ENCODE data around the gene TMEM91. TPM values are rescaled to one million over a fixed set of nuclear protein-coding genes. Genes with fewer than 3 reads are reported as not detected.

The TMEM91 gene
- total and polyA plus RNA-seq, 9 of the 15 experiments (the other 6 are each of a cell fraction or from before 2014, with no cell fraction given), result 1.2 to 5.2 (median 2.7) TPM

DNA sequence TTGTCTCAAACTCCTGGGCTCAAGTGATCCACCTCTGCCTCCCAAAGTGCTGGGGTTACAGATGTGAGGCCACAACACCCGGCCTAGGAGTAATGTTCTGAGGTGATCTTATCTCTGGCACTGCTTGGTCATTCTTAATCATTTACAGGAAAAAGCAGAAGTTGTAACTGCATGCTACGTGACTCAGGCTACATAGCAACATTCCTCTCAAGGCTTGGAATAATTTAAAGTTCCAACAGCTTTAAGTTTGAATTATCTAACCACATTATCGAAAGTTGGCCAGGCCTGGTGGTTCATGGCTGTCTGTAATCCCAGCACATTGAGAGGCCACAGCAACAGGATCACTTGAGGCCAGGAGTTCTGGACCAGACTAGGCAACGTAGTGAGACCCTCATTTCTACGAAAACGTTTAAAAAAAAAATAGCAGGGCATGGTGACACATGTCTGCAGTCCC is 8.5 kb upstream of the TMEM91 start (continued):
- TF ChIP-seq, protein P1, sequence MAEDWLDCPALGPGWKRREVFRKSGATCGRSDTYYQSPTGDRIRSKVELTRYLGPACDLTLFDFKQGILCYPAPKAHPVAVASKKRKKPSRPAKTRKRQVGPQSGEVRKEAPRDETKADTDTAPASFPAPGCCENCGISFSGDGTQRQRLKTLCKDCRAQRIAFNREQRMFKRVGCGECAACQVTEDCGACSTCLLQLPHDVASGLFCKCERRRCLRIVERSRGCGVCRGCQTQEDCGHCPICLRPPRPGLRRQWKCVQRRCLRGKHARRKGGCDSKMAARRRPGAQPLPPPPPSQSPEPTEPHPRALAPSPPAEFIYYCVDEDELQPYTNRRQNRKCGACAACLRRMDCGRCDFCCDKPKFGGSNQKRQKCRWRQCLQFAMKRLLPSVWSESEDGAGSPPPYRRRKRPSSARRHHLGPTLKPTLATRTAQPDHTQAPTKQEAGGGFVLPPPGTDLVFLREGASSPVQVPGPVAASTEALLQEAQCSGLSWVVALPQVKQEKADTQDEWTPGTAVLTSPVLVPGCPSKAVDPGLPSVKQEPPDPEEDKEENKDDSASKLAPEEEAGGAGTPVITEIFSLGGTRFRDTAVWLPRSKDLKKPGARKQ (CRISPR knock-in tag; IDR thresholded peaks at IDR 0.05), result no peak
- TF ChIP-seq, protein P2, sequence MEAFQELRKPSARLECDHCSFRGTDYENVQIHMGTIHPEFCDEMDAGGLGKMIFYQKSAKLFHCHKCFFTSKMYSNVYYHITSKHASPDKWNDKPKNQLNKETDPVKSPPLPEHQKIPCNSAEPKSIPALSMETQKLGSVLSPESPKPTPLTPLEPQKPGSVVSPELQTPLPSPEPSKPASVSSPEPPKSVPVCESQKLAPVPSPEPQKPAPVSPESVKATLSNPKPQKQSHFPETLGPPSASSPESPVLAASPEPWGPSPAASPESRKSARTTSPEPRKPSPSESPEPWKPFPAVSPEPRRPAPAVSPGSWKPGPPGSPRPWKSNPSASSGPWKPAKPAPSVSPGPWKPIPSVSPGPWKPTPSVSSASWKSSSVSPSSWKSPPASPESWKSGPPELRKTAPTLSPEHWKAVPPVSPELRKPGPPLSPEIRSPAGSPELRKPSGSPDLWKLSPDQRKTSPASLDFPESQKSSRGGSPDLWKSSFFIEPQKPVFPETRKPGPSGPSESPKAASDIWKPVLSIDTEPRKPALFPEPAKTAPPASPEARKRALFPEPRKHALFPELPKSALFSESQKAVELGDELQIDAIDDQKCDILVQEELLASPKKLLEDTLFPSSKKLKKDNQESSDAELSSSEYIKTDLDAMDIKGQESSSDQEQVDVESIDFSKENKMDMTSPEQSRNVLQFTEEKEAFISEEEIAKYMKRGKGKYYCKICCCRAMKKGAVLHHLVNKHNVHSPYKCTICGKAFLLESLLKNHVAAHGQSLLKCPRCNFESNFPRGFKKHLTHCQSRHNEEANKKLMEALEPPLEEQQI (IDR thresholded peaks at IDR 0.05), result no peak
- TF ChIP-seq, protein P3, sequence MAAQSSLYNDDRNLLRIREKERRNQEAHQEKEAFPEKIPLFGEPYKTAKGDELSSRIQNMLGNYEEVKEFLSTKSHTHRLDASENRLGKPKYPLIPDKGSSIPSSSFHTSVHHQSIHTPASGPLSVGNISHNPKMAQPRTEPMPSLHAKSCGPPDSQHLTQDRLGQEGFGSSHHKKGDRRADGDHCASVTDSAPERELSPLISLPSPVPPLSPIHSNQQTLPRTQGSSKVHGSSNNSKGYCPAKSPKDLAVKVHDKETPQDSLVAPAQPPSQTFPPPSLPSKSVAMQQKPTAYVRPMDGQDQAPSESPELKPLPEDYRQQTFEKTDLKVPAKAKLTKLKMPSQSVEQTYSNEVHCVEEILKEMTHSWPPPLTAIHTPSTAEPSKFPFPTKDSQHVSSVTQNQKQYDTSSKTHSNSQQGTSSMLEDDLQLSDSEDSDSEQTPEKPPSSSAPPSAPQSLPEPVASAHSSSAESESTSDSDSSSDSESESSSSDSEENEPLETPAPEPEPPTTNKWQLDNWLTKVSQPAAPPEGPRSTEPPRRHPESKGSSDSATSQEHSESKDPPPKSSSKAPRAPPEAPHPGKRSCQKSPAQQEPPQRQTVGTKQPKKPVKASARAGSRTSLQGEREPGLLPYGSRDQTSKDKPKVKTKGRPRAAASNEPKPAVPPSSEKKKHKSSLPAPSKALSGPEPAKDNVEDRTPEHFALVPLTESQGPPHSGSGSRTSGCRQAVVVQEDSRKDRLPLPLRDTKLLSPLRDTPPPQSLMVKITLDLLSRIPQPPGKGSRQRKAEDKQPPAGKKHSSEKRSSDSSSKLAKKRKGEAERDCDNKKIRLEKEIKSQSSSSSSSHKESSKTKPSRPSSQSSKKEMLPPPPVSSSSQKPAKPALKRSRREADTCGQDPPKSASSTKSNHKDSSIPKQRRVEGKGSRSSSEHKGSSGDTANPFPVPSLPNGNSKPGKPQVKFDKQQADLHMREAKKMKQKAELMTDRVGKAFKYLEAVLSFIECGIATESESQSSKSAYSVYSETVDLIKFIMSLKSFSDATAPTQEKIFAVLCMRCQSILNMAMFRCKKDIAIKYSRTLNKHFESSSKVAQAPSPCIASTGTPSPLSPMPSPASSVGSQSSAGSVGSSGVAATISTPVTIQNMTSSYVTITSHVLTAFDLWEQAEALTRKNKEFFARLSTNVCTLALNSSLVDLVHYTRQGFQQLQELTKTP (IDR thresholded peaks at IDR 0.05; ENCODE audit: low read depth in 1 of 2, partially characterized antibody in 2 of 2), result no peak
- TF ChIP-seq NFATC3 (IDR thresholded peaks at IDR 0.05), result no peak
- TF ChIP-seq, protein P4, sequence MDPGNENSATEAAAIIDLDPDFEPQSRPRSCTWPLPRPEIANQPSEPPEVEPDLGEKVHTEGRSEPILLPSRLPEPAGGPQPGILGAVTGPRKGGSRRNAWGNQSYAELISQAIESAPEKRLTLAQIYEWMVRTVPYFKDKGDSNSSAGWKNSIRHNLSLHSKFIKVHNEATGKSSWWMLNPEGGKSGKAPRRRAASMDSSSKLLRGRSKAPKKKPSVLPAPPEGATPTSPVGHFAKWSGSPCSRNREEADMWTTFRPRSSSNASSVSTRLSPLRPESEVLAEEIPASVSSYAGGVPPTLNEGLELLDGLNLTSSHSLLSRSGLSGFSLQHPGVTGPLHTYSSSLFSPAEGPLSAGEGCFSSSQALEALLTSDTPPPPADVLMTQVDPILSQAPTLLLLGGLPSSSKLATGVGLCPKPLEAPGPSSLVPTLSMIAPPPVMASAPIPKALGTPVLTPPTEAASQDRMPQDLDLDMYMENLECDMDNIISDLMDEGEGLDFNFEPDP (CRISPR knock-in tag; IDR thresholded peaks at IDR 0.05), result no peak
- TF ChIP-seq NR3C1 (CRISPR knock-in tag; IDR thresholded peaks at IDR 0.05), result no peak
- TF ChIP-seq ZNF232 (CRISPR knock-in tag; IDR thresholded peaks at IDR 0.05), result no peak
- TF ChIP-seq ZNF311 (CRISPR knock-in tag; IDR thresholded peaks at IDR 0.05), result no peak
- TF ChIP-seq FOXJ3 (CRISPR knock-in tag; IDR thresholded peaks at IDR 0.05), result no peak
- no peak for TF ChIP-seq CBX1 (IDR thresholded peaks at IDR 0.05; ENCODE audit: low read depth)
- TF ChIP-seq, protein P5, sequence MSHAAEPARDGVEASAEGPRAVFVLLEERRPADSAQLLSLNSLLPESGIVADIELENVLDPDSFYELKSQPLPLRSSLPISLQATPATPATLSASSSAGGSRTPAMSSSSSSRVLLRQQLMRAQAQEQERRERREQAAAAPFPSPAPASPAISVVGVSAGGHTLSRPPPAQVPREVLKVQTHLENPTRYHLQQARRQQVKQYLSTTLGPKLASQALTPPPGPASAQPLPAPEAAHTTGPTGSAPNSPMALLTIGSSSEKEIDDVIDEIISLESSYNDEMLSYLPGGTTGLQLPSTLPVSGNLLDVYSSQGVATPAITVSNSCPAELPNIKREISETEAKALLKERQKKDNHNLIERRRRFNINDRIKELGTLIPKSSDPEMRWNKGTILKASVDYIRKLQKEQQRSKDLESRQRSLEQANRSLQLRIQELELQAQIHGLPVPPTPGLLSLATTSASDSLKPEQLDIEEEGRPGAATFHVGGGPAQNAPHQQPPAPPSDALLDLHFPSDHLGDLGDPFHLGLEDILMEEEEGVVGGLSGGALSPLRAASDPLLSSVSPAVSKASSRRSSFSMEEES (CRISPR knock-in tag; IDR thresholded peaks at IDR 0.05), result no peak
- no peak for TF ChIP-seq DDX20 (tag; IDR thresholded peaks at IDR 0.05; ENCODE audit: low read depth)
- no peak for TF ChIP-seq RUNX1 (IDR thresholded peaks at IDR 0.05; ENCODE audit: low read depth)
- TF ChIP-seq RAD51 (IDR thresholded peaks at IDR 0.05; ENCODE audit: borderline replicate concordance, low read depth), result no peak
- no peak; the same call in 1 of the 2 replicates for TF ChIP-seq CBFA2T2 (conservative IDR thresholded peaks at IDR 0.05)
- no peak for TF ChIP-seq PHTF2 (CRISPR knock-in tag; IDR thresholded peaks at IDR 0.05)
- TF ChIP-seq PHF21A (IDR thresholded peaks at IDR 0.05; ENCODE audit: borderline replicate concordance, low read depth), result no peak
- TF ChIP-seq HSF4 (CRISPR knock-in tag; IDR thresholded peaks at IDR 0.05; ENCODE audit: borderline replicate concordance), result no peak

Data from K562 (cell line).